Endothelial cell of umbilical vein (primary cell): ENCODE results near the gene ZNF385C. TPM values are rescaled to one million over a fixed set of nuclear protein-coding genes. Genes with fewer than 3 reads are reported as not detected.

ENCODE experiments used
- BruUV-seq: library from RNA; stranded (reverse); fragments of 400-500 nt; replicated peaks from 2 replicates; lab custom pipeline; 2021; lab: Mats Ljungman, UMichigan
- CTCF ChIA-PET: fragments of 300-600, 350-600 bp; sonication (Branson Sonifier 250); formaldehyde crosslinking; loops from one replicate; lab custom pipeline; 2021; ENCODE audit warnings: antibody characterized with exemption, inconsistent platforms; lab: Charles Lee
- POLR2A ChIA-PET: fragments of 300-600, 350-600 bp; sonication (Branson Sonifier 250); formaldehyde crosslinking; loops from one replicate; lab custom pipeline; 2021; ENCODE audit warnings: antibody characterized with exemption, inconsistent platforms; lab: Charles Lee
- DNase-seq: peaks from one replicate; pipeline ENCODE4 v3.0.0-alpha.2; 2011; ENCODE audit warnings: low read depth, low spot score
- FAIRE-seq: peaks from 2 replicates; lab custom pipeline; 2011; peaks lifted over from hg19 to GRCh38; lab: Jason Lieb, UNC
- H2AFZ ChIP-seq: 2 replicates; pipeline ENCODE4 v1.6.0; 2012; ENCODE audit warnings: low read depth, low read length, control low read depth, inconsistent platforms
- H3K27ac ChIP-seq: 2 replicates; pipeline ENCODE4 v1.5.1; 2011; ENCODE audit warnings: low read depth, mild to moderate bottlenecking, control low read depth, low read length, moderate library complexity; ENCODE audit not compliant: insufficient read depth
- H3K27me3 ChIP-seq, 2 experiments: 2 replicates each; pipeline versions ENCODE4 v1.6.0 to v1.6.1; 2011; ENCODE audit warnings: low read length in 2 of 2, mixed read lengths in 1 of 2; ENCODE audit not compliant: control insufficient read depth in 2 of 2, insufficient read depth in 2 of 2
- H3K36me3 ChIP-seq, 2 experiments: 2 replicates in 1 of 2; 3 replicates in 1 of 2; pipeline ENCODE4 v1.5.1; 2011; ENCODE audit warnings: low read length in 2 of 2, mild to moderate bottlenecking in 1 of 2, moderate library complexity in 1 of 2; ENCODE audit not compliant: control insufficient read depth in 2 of 2, insufficient read depth in 2 of 2; ENCODE audit errors: extremely low read depth in 1 of 2
- H3K4me1 ChIP-seq: 3 replicates; pipeline ENCODE4 v1.5.1; 2011; ENCODE audit warnings: mild to moderate bottlenecking, low read length; ENCODE audit not compliant: control insufficient read depth, insufficient read depth; ENCODE audit errors: extremely low read depth
- H3K4me2 ChIP-seq: 2 replicates; pipeline ENCODE4 v1.6.1; 2011; ENCODE audit warnings: low read length, control low read depth, mixed read lengths; ENCODE audit not compliant: insufficient read depth
- H3K4me3 ChIP-seq, 3 experiments: fragments of 200-600 bp in 1 of 3; sonication (generic), shearing (Covaris generic) in 1 of 3; replicated peaks in 1 of 3; 2 replicates each; pipeline ENCODE4 v1.5.1; 2011 to 2016; ENCODE audit warnings: control low read depth in 3 of 3, low read length in 3 of 3, mild to moderate bottlenecking in 2 of 3, inconsistent platforms in 1 of 3, low read depth in 1 of 3, moderate library complexity in 1 of 3; ENCODE audit not compliant: insufficient read depth in 1 of 3
- H3K79me2 ChIP-seq: 2 replicates; pipeline ENCODE4 v1.6.0; 2012; ENCODE audit warnings: low read length, inconsistent platforms; ENCODE audit not compliant: control insufficient read depth, insufficient read depth
- H3K9ac ChIP-seq: replicated peaks from 2 replicates; pipeline ENCODE3; 2011; ENCODE audit warnings: low read length, control low read depth; ENCODE audit not compliant: insufficient read depth; ENCODE audit errors: extremely low read depth
- H3K9me1 ChIP-seq: replicated peaks from 3 replicates; pipeline ENCODE4 v1.6.0; 2011; ENCODE audit warnings: mild to moderate bottlenecking, low read length; ENCODE audit not compliant: control insufficient read depth, insufficient read depth; ENCODE audit errors: extremely low read depth
- H3K9me3 ChIP-seq: replicated peaks from 2 replicates; pipeline ENCODE4 v1.5.1; 2012; ENCODE audit warnings: low read length, inconsistent platforms; ENCODE audit not compliant: control insufficient read depth, insufficient read depth
- H4K20me1 ChIP-seq: replicated peaks from 2 replicates; pipeline ENCODE3; 2011; ENCODE audit warnings: mild to moderate bottlenecking, low read length; ENCODE audit not compliant: control insufficient read depth, insufficient read depth; ENCODE audit errors: extremely low read depth
- CTCF ChIP-seq, 2 donors: IDR thresholded peaks; 1 replicate in 1 of 2; 2 replicates in 1 of 2; pipeline ENCODE4 v1.5.1; 2011; ENCODE audit warnings: low read length in 2 of 2, mild to moderate bottlenecking in 2 of 2, moderate library complexity in 2 of 2, control low read depth in 1 of 2, inconsistent platforms in 1 of 2, low read depth in 1 of 2; ENCODE audit not compliant: insufficient read depth in 1 of 2; ENCODE audit errors: extremely low read depth in 1 of 2
- EZH2 ChIP-seq: IDR thresholded peaks from 2 replicates; pipeline ENCODE4 v1.6.1; 2012; ENCODE audit warnings: borderline replicate concordance, low read depth, mild to moderate bottlenecking, moderate library complexity, low read length, inconsistent platforms; ENCODE audit not compliant: severe bottlenecking
- FOS ChIP-seq: IDR thresholded peaks from 2 replicates; pipeline ENCODE4 v1.6.1; 2011; ENCODE audit warnings: mild to moderate bottlenecking, low read length, moderate library complexity, borderline replicate concordance; ENCODE audit not compliant: insufficient read depth
- GATA2 ChIP-seq: IDR thresholded peaks from 2 replicates; pipeline ENCODE4 v1.7.0; 2011; ENCODE audit warnings: low read depth, mild to moderate bottlenecking, moderate library complexity, mixed read lengths, low read length; ENCODE audit not compliant: insufficient read length, insufficient read depth
- JUN ChIP-seq: IDR thresholded peaks from 2 replicates; pipeline ENCODE4 v1.6.1; 2011; ENCODE audit warnings: borderline replicate concordance, low read depth; ENCODE audit not compliant: insufficient read length, insufficient read depth
- MAX ChIP-seq: IDR thresholded peaks from 2 replicates; pipeline ENCODE4 v1.6.1; 2011; ENCODE audit not compliant: insufficient read depth, insufficient read length
- MYC ChIP-seq: IDR thresholded peaks from one replicate; pipeline ENCODE4 v1.6.1; 2011; ENCODE audit warnings: mild to moderate bottlenecking, low read depth, low read length
- POLR2A ChIP-seq: IDR thresholded peaks from 2 replicates; pipeline ENCODE4 v1.6.1; 2012; ENCODE audit warnings: low read depth, mild to moderate bottlenecking, control low read depth, low read length
- POLR2AphosphoS5 ChIP-seq: IDR thresholded peaks from 2 replicates; pipeline ENCODE4 v1.6.1; 2012; ENCODE audit warnings: low read depth, mild to moderate bottlenecking, control low read depth, low read length, moderate library complexity; ENCODE audit not compliant: insufficient read depth
- dilution Hi-C: fragments of 300-500 bp; cut with MboI; formaldehyde crosslinking; loops from one replicate; pipeline ENCODE4 v1.15.0; 2019; ENCODE audit warnings: low sequenced_read_pairs; ENCODE audit not compliant: extremely low pct_ligation_motif_present
- intact Hi-C: fragments of 100-400 bp; cut with micrococcal nuclease; formaldehyde crosslinking; loops from one replicate; pipeline ENCODE4 v1.10.0; 2022
- polyA plus RNA-seq, 4 experiments: library from polyadenylated mRNA; depleted of rRNA in 3 of 4; stranded (reverse) in 3 of 4; unstranded in 1 of 4; fragments of >200 nt; gene quantifications; 2 replicates each; pipeline versions ENCODE4 v1.2.1 to v1.2.3, GENCODE V29; 2011 to 2012; ENCODE audit warnings: missing spikeins in 1 of 4
- total RNA-seq: library from RNA; stranded (reverse); gene quantifications from 2 replicates; pipeline ENCODE4 v1.2.3, GENCODE V29; 2021

ZNF385C gene
- total and polyA plus RNA-seq, 2 donors (not counting 3 experiments of a cell fraction or from before 2014, with no cell fraction given): 0.07 TPM; not detected in 1

- CTCF ChIA-PET: interaction anchor here (1.4 kb wide), 1 partner anchor 55 kb away, joined by 3 read pairs; the partner anchor contains the start of gene KCNH4
Observed at GRCh38 chr17:42125565-42125964, 27.3 kb upstream of the ZNF385C start.

More at GRCh38 chr17:42125565-42125964, 27.3 kb upstream of the ZNF385C start:
- Histone ChIP-seq H3K4me1 (peaks cover 18% of the 10 kb centered on the region), H3K27me3 (no peaks in the 10 kb centered on the region), H2AFZ (no peak overlapping the region), H3K4me3 (no peak overlapping the region), H3K27ac (no peak overlapping the region), H3K79me2 (peaks cover 18% of the 10 kb centered on the region), H3K9me1 (no peaks in the 10 kb centered on the region), H3K36me3 (peaks cover 27 to 41% of the 10 kb centered on the region in 2 experiments), H3K9ac (no peak overlapping the region), H3K4me2 (no peak overlapping the region), H4K20me1 (no peaks in the 10 kb centered on the region), H3K9me3 (no peaks in the 10 kb centered on the region)
- dilution Hi-C loops (no loop called here), intact Hi-C loops (no loop called here)
- no TSS peak for BruUV-seq
- TF ChIP-seq MYC: no peak
- no peak for TF ChIP-seq JUN
- no peak for TF ChIP-seq EZH2
- no peak for TF ChIP-seq POLR2AphosphoS5
- no peak for TF ChIP-seq POLR2A
- no peak for TF ChIP-seq FOS
- no peak for TF ChIP-seq MAX
- no peak for TF ChIP-seq GATA2
- TF ChIP-seq CTCF (IDR thresholded peaks at IDR 0.05; ENCODE audit: extremely low read depth in 1 of 2, insufficient read depth in 1 of 2, low read depth in 1 of 2, low read length in 2 of 2): no peak
- FAIRE-seq: no peak
- no peak for DNase-seq
- POLR2A ChIA-PET: no interaction called here
